Left renal cortex interstitium (tissue), 4 donors: ENCODE data around the gene SOX8. TPM values are rescaled to one million over a fixed set of nuclear protein-coding genes. Genes with fewer than 3 reads are reported as not detected.
"Not testable (repeated sequence)": the region's sequence is repeated elsewhere in the genome, so short reads cannot be mapped to it uniquely, and the experiment has no call there.

Experiments used
- DNase-seq, 4 donors: peaks; one replicate each; pipeline ENCODE4 v3.0.0-alpha.2; 2013; ENCODE audit warnings: low read depth in 4 of 4, low spot score in 2 of 4, missing footprints in 1 of 4
- polyA plus RNA-seq, 4 donors: library from polyadenylated mRNA; unstranded; fragments of 120-200 nt; gene quantifications; one replicate each; pipeline ENCODE4 v1.2.1, GENCODE V29; 2013; ENCODE audit not compliant: insufficient read length in 4 of 4

SOX8 gene
- polyA plus RNA-seq = 1 to 10 TPM; 2.7 to 5.4 (median 4.9) TPM

DNA sequence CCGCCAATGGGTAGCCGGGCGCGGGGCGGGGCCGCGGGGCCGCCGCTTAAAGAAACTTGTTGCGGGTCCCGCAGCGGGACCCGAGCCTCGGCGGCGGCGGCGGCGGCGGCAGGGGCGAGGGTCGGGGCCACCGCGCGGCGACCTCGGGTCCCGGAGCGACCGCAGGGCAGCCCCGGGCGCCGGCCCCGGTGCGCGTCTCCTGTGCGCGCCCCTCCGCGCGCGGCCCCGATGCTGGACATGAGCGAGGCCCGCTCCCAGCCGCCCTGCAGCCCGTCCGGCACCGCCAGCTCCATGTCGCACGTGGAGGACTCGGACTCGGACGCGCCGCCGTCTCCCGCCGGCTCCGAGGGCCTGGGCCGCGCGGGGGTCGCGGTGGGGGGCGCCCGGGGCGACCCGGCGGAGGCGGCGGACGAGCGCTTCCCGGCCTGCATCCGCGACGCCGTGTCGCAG lies at the start of gene SOX8:
TSS of gene SOX8 (plus strand) at position 76 of the 450 bp plus-strand sequence. CDS start at position 229, 153 bp downstream.
- DNase-seq = no peak

DNA sequence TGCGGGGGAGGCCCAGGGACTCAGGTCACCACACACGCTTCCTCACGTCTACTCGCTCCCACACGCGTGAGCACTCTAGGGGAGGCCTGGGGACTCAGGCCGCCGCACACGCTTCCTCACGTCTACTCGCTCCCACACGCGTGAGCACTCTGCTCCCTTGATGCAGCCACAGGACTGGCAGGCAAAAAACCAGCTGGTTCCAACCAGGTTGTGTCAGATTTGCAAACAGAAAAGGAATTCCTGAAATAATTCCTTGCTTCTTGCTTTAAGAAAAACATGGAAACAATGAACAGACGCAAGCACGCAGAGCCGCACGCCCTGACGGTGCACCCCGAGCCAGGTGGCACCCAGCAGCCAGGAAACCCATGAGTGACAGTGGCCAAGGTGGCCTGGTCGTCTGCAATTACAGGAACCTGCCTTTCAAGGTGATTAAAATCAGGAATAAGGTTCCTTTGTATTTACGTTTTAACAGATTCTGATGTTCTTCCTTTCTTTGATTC lies 48.7 kb upstream of the SOX8 start:
- no peak for DNase-seq

- DNase-seq = no peak
Observed at GRCh38 chr16:933581-933980, 48.0 kb upstream of the SOX8 start.

DNA sequence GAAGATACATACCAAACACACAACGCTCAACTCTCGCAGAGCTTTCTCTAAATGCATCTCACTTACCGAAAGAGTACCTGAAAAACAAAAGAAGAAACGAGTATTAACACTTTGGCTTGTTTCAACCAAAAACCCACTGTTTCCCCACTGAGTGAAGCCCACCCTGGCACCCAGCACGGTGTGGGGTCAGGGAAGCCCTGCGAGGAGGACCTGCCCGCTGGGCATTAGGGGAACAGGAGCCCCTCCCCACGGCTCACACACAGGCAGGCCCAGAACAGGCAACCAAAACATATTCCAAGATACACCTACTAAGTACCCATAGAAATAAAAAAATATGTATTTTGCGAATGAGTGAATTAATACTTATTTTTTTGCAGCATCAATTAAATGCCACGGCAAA lies 47.4 kb upstream of the SOX8 start:
- DNase-seq = no peak

DNA sequence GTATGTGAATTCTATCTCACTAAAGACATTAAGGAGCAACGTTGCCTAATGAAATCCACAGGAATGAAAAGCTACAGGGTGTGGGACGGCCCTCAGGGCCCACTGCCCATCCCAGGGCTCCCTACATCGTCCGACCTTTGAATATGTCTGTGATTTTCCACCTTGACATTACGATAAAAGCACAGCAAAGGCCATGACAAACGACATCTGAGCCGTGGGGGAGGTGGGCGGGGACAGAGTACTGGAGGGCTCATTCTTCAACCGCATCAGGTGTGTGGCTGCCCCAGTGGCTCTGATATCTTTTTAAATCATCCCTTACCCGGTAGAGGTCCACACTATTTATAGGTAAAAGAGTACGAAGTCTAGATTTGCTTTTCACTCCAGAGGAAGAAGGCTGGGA lies 45.9 kb upstream of the SOX8 start:
- DNase-seq = no peak

- DNase-seq = no peak
Observed at GRCh38 chr16:937311-937710, 44.3 kb upstream of the SOX8 start.

DNA sequence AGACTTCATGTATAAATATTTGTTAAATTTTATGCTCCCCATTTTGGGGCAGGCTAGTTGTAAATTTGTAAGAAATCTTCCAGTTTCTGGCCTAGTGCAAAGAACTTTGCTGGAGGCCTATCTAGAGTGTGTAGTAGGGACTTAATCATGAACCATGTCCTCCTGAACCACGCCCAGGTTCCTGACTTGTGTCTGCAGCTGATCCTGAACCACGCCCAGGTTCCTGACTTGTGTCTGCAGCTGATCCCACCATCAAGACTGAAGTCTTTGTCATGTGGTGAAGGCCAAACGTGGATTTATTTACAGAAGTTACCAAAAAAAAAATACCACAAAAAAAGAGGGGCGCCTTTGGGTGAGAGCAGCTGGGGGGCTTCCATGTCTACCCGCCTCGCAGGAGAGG lies 43.8 kb upstream of the SOX8 start:
- DNase-seq = no peak

DNA sequence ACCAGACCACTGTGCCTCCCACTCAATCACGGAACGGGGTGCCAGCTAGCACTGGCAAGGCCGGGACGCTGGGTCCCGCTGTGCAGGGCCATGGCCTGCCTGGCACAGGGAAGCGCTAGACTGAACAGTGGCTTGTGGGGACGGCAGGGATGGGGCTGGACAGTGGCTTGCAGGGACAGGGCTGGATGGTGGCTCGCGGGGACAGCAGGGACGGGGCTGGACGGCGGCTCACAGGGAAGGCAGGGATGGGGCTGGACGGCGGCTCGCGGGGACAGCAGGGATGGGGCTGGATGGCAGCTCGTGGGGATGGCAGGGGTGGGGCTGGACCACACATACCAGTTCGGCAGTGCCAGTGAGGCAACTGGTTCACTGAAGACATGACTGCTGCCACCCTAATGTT lies 43.4 kb upstream of the SOX8 start:
- no peak for DNase-seq

DNA sequence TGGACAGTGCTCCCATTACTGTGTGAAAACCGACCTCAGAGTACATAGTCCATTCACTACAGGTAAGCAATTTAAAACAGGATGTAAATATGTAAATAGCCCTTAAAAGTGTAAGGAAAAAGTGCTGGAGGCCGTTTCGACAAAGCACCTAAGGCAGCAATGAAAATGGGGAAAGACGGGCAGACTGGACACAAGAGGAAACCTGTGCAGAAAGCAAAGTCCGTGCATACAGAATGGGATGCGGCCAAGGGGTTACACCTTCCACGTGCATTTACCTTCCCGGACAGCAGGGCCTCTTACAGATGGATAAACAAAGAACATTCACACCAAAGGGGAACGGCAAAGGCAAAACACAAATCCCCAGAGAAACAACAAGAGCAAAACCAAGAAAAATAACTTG lies 42.8 kb upstream of the SOX8 start:
- DNase-seq = no peak

GRCh38 chr16:939311-939710 lies 42.3 kb upstream of the SOX8 start:
- DNase-seq = no peak

DNA sequence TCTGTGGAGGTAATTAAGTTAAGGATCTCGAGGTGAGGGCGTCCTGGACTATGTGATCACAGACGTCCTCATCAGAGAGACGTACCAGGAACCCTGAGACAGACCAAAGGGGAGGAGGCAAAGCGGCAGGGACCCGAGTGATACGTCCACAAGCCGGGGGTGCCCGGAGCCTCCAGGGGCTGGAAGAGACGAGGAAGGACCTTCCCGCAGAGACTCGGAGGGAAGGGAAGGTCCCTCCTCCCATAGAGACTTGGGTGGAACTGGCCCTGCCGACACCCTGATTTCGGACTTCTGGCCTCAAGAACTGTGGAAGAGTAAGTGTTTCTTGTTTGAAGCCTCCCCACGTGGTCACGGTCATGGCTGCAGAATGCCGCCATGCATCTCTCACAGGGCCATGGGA lies 41.6 kb upstream of the SOX8 start:
- DNase-seq = no peak

DNA sequence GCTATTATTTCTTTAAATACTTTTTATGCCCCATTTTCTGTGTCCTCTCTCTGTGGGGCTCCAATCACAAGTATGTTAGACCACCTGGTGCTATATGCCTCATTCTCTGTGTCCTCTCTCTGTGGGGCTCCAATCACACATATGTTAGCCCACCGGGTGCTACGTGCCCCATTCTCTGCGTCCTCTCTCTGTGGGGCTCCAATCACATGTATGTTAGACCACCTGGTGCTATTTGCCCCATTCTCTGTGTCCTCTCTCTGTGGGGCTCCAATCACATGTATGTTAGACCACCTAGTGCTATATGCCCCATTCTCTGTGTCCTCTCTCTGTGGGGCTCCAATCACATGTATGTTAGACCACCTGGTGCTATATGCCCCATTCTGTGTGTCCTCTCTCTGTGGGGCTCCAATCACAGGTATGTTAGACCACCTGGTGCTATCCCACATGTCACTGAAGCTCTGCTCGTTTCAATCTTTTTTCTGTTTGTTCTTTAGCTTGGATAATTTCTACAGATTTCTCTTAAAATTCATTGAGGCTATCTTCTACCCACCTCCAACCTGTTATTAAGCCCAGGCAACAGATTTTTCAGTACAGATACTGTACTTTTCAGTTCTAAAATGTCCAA lies 39.0 kb upstream of the SOX8 start:
- DNase-seq = no peak

DNA sequence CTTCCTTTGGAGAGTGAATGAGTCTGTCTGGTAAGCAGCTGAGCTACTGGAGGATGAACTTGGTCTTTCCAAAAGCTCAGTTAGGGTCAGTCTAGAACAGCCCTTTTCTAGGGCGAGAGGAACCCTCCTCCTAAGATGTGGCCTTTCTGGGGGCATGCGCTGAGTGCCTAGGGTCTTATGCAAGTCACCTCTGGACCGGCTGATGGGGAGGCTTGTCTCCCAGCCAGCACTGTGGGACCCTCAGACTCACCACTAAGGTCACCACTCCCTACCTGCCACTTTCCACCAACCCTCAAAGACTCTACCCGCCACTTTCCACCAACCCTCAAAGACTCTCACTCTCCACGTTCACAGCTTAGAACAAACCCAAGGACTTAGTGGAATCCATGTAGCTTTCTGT lies 37.6 kb upstream of the SOX8 start:
- no peak for DNase-seq

GRCh38 chr16:945271-946047 lies 36.1 kb upstream of the SOX8 start:
- no peak for DNase-seq

DNA sequence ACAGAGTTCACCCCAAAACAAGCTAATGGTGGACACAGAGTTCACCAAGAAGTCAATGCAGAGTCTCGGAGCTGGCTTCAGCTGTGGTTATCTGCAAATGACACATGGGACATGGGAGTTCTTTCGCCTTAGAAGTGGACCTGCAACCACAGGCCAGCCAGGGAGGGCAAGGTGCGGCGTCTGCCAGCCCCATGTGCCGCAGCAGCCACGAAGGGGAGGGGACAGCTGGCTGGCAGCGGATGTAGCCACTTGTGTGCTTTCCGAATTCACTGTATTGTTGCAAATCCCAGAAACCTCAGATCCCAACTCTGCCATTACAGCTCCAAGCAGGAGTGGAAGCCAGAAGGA lies 35.5 kb upstream of the SOX8 start:
- DNase-seq = no peak

DNA sequence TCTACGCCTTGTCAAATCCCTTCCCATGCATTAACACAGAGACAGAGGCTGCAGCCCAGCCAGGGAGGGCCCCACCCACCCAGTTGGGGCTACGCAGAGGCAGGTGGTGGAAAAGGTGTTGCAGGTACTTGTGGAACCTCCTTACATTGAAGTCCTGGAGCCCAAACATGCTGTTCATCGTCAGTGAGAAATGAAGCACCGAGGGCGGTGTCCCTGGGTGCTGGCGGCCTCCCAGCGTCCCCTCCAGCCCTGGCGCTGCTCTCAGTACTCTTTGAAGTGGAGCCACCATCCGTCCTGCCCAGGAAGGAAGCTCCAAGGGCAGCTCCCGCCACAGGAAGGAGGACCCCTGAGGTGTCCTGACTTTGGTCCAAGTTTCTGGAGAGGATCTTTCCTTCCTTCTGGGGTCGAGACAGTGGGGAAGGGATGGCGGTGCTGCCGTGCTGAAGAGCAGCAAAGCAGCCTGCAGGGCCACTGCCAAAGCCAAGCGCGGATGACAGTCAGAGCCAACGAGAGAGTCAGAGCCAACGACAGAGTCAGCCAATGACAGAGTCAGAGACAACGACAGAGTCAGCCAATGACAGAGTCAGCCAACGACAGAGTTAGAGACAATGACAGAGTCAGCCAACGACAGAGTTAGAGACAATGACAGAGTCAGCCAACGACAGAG lies 34.2 kb upstream of the SOX8 start:
- no peak for DNase-seq

DNA sequence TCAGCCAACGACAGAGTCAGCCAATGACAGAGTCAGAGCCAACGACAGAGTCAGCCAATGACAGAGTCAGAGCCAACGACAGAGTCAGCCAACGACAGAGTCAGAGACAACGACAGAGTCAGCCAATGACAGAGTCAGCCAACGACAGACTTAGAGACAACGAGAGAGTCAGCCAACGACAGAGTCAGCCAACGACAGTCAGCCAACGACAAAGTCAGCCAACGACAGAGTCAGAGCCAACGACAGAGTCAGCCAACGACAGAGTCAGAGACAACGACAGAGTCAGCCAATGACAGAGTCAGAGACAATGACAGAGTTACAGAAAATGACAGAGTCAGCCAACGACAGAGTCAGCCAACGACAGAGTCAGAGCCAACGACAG lies 33.7 kb upstream of the SOX8 start:
- DNase-seq = not testable (repeated sequence)

DNA sequence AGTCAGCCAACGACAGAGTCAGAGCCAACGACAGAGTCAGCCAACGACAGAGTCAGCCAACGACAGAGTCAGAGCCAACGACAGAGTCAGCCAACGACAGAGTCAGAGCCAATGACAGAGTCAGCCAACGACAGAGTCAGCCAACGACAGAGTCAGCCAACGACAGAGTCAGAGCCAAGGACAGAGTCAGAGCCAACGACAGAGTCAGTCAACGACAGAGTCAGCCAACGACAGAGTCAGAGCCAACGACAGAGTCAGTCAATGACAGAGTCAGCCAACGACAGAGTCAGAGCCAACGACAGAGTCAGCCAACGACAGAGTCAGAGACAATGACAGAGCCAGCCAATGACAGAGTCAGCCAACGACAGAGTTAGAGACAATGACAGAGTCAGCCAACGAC lies 32.8 kb upstream of the SOX8 start:
- DNase-seq = not testable (repeated sequence)

DNA sequence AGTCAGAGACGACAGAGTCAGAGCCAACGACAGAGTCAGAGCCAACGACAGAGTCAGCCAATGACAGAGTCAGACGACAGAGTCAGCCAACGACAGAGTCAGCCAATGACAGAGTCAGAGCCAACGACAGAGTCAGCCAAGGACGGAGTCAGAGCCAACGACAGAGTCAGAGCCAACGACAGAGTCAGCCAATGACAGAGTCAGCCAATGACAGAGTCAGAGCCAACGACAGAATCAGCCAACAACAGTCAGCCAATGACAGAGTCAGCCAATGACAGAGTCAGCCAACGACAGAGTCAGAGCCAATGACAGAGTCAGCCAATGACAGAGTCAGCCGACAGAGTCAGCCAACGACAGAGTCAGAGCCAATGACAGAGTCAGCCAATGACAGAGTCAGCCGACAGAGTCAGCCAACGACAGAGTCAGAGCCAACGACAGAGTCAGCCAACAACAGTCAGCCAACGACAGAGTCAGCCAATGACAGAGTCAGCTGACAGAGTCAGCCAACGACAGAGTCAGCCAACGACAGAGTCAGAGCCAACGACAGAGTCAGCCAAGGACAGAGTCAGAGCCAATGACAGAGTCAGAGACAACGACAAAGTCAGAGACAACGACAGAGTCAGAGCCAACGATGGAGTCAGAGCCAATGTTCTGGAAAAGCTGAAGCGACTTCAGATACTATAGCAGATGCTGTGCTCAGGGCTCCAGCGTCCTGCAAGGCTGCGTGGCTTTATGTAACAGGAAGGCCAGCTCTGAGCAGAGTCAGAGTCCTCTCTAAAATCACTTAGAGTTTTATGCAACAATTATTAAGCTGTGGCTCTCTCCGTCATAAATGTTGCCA lies 30.6 kb upstream of the SOX8 start:
- DNase-seq = not testable (repeated sequence)

- no peak for DNase-seq
Observed at GRCh38 chr16:951660-952301, 29.8 kb upstream of the SOX8 start.
